Measurements from ENCODE around the gene ADCY9. TPM values are rescaled to one million over a fixed set of nuclear protein-coding genes. Genes with fewer than 3 reads are reported as not detected.

Gene ADCY9
- total and polyA plus RNA-seq, 2 experiments from 2014 or later = 1.9 to 21.9 TPM

DNA sequence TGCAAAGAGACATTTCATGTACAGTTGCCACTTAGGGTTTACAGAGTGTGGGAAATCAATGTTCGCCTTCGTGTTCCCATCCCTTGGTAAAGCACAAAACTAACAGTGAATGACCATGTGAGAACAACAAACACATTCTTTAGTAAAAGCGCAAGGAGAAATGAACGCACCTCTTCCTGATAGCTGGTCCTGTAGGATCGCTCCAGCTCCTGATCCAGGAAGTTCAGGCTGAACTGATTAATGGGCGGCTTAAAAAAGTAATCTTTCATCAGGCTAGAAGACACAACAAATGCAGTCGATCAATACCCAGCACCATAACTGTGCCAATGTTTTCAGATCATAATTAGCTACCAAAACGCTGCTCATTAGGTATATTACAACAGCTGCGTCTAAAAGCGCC lies 127.4 kb downstream of the ADCY9 start:
- DNase-seq = no peak
- in situ Hi-C loops (cut with MboI) = no loop called here
- H3K27ac ChIP-seq = no peak overlapping the region
- WGBS, 2 experiments (ENCODE audit: low coverage in 1 of 2, low lambda C conversion rate in 2 of 2, missing lambda C conversion rate in 2 of 2) = 96 to 99% methylated on average over 10 of the region's 10 CpGs
- H3K9me2 ChIP-seq (ENCODE audit: insufficient read depth) = no peaks in the 10 kb centered on the region
- no peaks in the 10 kb centered on the region for H4K20me1 ChIP-seq (ENCODE audit: insufficient read depth)
- no peak for TF ChIP-seq EZH2 (IDR thresholded peaks at IDR 0.05; ENCODE audit: insufficient read depth, poor library complexity, severe bottlenecking)
- no peak for TF ChIP-seq EZH2phosphoT487 (IDR thresholded peaks at IDR 0.05; ENCODE audit: insufficient read depth, low read depth)
- no peak overlapping the region for H3K9ac ChIP-seq
- H3K9me3 ChIP-seq (ENCODE audit: low read depth) = no peaks in the 10 kb centered on the region
- H2AFZ ChIP-seq = no peak overlapping the region
- H3K79me2 ChIP-seq (ENCODE audit: insufficient read depth) = no peaks in the 10 kb centered on the region
- H3K4me3 ChIP-seq = no peak overlapping the region
- H3K27me3 ChIP-seq (replicated peaks; ENCODE audit: insufficient read depth) = no peaks in the 10 kb centered on the region
- no peak overlapping the region for H3K4me2 ChIP-seq (ENCODE audit: unreplicated experiment)
- H3K36me3 ChIP-seq (ENCODE audit: low read depth) = 0 out of 2 replicates have a peak, but pooled peaks cover 4% of the 10 kb centered on the region
- no peaks in the 10 kb centered on the region for H3F3A ChIP-seq (ENCODE audit: insufficient read depth)
- H3K4me1 ChIP-seq (ENCODE audit: insufficient read depth) = no peaks in the 10 kb centered on the region

DNA sequence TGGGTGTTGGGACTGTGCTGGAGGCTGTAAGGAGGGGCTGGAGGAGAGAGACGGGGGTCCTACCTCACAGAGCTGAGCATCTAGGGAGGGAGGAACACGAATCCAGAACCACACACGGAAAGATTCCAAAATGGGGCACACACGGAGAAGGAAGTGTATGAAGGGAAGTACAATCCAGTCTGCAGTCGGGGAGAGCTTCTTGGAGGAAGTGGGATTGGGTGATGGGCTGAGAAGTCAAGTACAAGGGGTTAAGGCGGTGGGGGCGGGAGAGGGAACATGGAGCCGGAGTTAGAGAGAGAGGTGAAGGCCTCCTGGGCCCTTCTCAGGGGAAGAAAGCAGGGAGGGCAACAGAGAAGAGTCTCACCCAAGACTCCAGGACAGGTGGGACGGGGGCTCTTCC lies 128.2 kb downstream of the ADCY9 start:
- no peaks in the 10 kb centered on the region for H3K9me2 ChIP-seq (ENCODE audit: insufficient read depth)

DNA sequence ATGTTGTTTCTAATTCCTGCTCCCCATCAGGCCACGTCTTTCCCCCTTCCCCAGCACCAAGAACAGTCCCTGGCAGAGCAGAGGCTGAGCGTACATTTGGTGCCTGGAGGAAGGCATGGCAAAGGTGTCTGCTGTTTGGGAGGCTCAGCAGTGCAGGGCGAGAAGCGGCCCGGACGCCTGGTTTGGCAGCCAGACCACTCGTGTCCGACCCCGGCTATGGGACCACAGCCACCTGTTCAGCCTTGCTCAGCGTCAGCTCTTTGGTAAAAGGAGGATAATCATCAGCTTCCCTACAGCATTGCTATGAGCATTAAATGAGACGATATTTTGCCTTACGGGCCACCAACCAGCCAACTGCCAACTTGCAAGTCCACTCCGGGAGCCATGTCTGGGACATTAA lies 129.0 kb downstream of the ADCY9 start:
- Histone ChIP-seq H3K4me3 (no peak overlapping the region), H3K27me3 (replicated peaks; ENCODE audit: insufficient read depth) (no peaks in the 10 kb centered on the region), H3K4me2 (ENCODE audit: unreplicated experiment) (no peak overlapping the region), H4K20me1 (ENCODE audit: insufficient read depth) (no peaks in the 10 kb centered on the region), H3K36me3 (ENCODE audit: low read depth) (0 out of 2 replicates have a peak, but pooled peaks cover 4% of the 10 kb centered on the region), H3K27ac (no peak overlapping the region), H2AFZ (no peak overlapping the region), H3K9me3 (ENCODE audit: low read depth) (no peaks in the 10 kb centered on the region), H3K9ac (no peak overlapping the region), H3K4me1 (ENCODE audit: insufficient read depth) (no peaks in the 10 kb centered on the region), H3K9me2 (ENCODE audit: insufficient read depth) (no peaks in the 10 kb centered on the region), H3F3A (ENCODE audit: insufficient read depth) (no peaks in the 10 kb centered on the region), H3K79me2 (ENCODE audit: insufficient read depth) (no peaks in the 10 kb centered on the region)
- 96 to 97% methylated on average over 13 of the region's 13 CpGs for WGBS, 2 experiments (ENCODE audit: low coverage in 1 of 2, low lambda C conversion rate in 2 of 2, missing lambda C conversion rate in 2 of 2)
- TF ChIP-seq EZH2 (IDR thresholded peaks at IDR 0.05; ENCODE audit: insufficient read depth, poor library complexity, severe bottlenecking) (no peak), EZH2phosphoT487 (IDR thresholded peaks at IDR 0.05; ENCODE audit: insufficient read depth, low read depth) (no peak)
- in situ Hi-C loops (cut with MboI) = no loop called here
- no peak for DNase-seq

More for the DNA sequence above, 128.2 kb downstream of the ADCY9 start:
- Histone ChIP-seq H3K4me3 (no peak overlapping the region), H3K9me3 (ENCODE audit: low read depth) (no peaks in the 10 kb centered on the region), H3F3A (ENCODE audit: insufficient read depth) (no peaks in the 10 kb centered on the region), H3K4me1 (ENCODE audit: insufficient read depth) (no peaks in the 10 kb centered on the region), H3K36me3 (ENCODE audit: low read depth) (0 out of 2 replicates have a peak, but pooled peaks cover 4% of the 10 kb centered on the region), H3K79me2 (ENCODE audit: insufficient read depth) (no peaks in the 10 kb centered on the region), H4K20me1 (ENCODE audit: insufficient read depth) (no peaks in the 10 kb centered on the region), H3K27me3 (replicated peaks; ENCODE audit: insufficient read depth) (no peaks in the 10 kb centered on the region), H3K9ac (no peak overlapping the region), H2AFZ (no peak overlapping the region), H3K4me2 (ENCODE audit: unreplicated experiment) (no peak overlapping the region), H3K27ac (no peak overlapping the region)
- DNase-seq = no peak
- in situ Hi-C loops (cut with MboI) = no loop called here
- WGBS, 2 experiments (ENCODE audit: low coverage in 1 of 2, low lambda C conversion rate in 2 of 2, missing lambda C conversion rate in 2 of 2) = 88 to 92% methylated on average over 8 to 9 of the region's 9 CpGs
- TF ChIP-seq EZH2phosphoT487 (IDR thresholded peaks at IDR 0.05; ENCODE audit: insufficient read depth, low read depth) (no peak), EZH2 (IDR thresholded peaks at IDR 0.05; ENCODE audit: insufficient read depth, poor library complexity, severe bottlenecking) (no peak)

DNA sequence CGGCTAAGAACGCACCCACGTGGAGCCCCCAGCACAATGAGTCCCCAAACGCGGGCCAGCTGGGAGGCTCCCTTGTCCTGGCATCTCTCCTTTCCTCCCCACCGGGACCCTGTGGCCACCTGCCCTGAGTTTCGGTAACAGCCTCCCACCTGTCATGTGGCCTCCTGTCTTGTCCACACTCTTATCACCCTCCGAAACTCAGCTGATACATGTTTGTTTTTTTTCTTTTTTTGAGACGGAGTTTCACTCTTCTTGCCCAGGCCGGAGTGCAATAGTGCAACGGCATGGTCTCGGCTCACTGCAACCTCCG lies 130.1 kb downstream of the ADCY9 start:
- H3K27me3 ChIP-seq (replicated peaks; ENCODE audit: insufficient read depth) = no peaks in the 10 kb centered on the region
- H3K9me2 ChIP-seq (ENCODE audit: insufficient read depth) = no peaks in the 10 kb centered on the region
- in situ Hi-C loops (cut with MboI) = no loop called here
- H3K27ac ChIP-seq = no peak overlapping the region
- H3K9me3 ChIP-seq (ENCODE audit: low read depth) = no peaks in the 10 kb centered on the region
- H4K20me1 ChIP-seq (ENCODE audit: insufficient read depth) = no peaks in the 10 kb centered on the region
- no peak overlapping the region for H3K9ac ChIP-seq
- no peak overlapping the region for H3K4me3 ChIP-seq
- 87 to 88% methylated on average over 13 of the region's 13 CpGs for whole genome bisulfite sequencing, 2 experiments (ENCODE audit: low coverage in 1 of 2, low lambda C conversion rate in 2 of 2, missing lambda C conversion rate in 2 of 2)
- 0 out of 2 replicates have a peak, but pooled peaks cover 3% of the 10 kb centered on the region for H3K36me3 ChIP-seq (ENCODE audit: low read depth)
- H3K79me2 ChIP-seq (ENCODE audit: insufficient read depth) = no peaks in the 10 kb centered on the region
- no peak for DNase-seq
- H3K4me1 ChIP-seq (ENCODE audit: insufficient read depth) = no peaks in the 10 kb centered on the region
- no peak overlapping the region for H3K4me2 ChIP-seq (ENCODE audit: unreplicated experiment)
- H3F3A ChIP-seq (ENCODE audit: insufficient read depth) = no peaks in the 10 kb centered on the region
- no peak overlapping the region for H2AFZ ChIP-seq
- TF ChIP-seq EZH2 (IDR thresholded peaks at IDR 0.05; ENCODE audit: insufficient read depth, poor library complexity, severe bottlenecking) = no peak
- TF ChIP-seq EZH2phosphoT487 (IDR thresholded peaks at IDR 0.05; ENCODE audit: insufficient read depth, low read depth) = no peak
